Renal pelvis (tissue), 4 donors: ENCODE data around the gene PINK1. TPM values are rescaled to one million over a fixed set of nuclear protein-coding genes. Genes with fewer than 3 reads are reported as not detected.

ENCODE experiments used
- DNase-seq: peaks from one replicate; pipeline ENCODE4 v3.0.0-alpha.2; 2013
- polyA plus RNA-seq, 3 donors: library from polyadenylated mRNA; unstranded; fragments of 120-200 nt; gene quantifications; one replicate each; pipeline ENCODE4 v1.2.1, GENCODE V29; 2013; ENCODE audit not compliant: insufficient read length in 3 of 3

PINK1 gene
- polyA plus RNA-seq, 3 donors = 64.1 to 82.8 (median 74.6) TPM

DNA sequence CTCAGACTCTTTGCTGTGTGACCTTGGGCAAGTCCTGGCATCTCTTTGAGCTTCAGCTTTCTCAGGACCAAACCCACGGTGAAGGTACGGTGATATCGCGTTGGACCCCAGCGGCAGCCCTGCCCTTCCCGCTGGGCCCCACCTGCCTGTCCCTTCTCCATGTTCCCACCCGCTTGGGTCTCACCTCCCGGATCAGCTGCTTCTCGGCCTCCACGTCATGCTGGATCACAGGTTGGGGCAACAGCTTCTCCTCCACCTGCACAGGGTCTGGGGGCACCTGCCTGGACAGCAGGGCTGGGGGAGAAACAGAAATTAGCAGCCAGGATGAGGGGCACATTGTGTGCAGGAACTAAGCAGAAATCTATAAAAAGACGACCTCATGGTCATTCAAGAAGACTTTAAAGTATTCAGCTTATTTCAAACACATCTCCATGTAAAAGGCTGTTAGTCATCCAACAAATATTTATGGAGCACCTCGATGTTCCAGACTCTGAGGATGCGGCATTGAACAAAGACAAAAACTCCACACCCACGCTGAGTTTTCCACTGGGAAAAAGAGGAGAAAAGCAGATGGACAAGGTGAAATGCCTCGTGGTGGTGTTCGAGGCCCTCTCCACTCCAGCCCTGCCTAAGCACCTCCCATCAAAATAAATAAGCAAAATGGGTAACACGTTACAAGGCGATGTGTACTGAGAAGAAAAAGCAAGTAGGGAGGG, 65.1 kb downstream of the PINK1 start:
- no peak for DNase-seq

GRCh38 chr1:20699558-20699957, 66.3 kb downstream of the PINK1 start:
- DNase-seq = no peak

DNA sequence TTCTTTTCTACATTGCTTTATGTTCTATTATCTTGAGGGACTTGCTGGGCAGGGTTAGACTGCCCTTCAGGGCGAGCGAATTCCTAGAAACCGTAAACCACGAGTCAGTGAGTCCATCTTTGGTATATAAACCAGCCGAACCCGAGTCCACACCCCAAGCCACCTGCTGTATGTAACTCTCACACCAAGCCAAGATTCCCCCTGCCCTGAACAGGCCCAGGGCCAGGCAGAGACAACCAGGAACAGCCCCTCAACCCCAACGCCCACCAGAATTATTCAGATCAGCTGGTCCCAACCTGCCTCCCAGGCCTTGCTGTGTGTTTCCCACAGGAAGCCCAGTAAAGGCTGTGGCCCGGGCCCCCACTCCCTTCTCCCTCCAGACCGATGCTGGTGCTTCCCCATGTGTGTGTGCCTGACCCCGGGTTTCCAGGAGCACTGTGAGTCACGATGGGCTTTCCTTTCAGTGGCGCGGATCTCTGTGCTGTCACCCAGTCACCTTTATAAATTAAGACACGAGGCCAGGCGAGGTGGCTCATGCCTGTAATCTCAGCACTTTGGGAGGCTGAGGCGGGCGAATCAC, 67.5 kb downstream of the PINK1 start:
- no peak for DNase-seq

Other genes with a start within 250 kb of the PINK1 start
- 10 to 100 TPM; 63.7 to 77.1 (median 70.4) TPM for gene CAMK2N1, start 147.2 kb upstream of the PINK1 start, polyA plus RNA-seq
- 10 to 100 TPM; 33.9 to 41.0 (median 40.2) TPM for gene MUL1, start 125.3 kb upstream of the PINK1 start, polyA plus RNA-seq
- gene FAM43B, start 80.9 kb upstream of the PINK1 start, polyA plus RNA-seq = 1 to 10 TPM; 1.0 to 2.2 (median 1.6) TPM
- gene CDA, start 44.4 kb upstream of the PINK1 start, polyA plus RNA-seq = 1 to 10 TPM; 4.6 to 6.3 (median 6.2) TPM
- 100 to 1,000 TPM; 199 to 225 (median 224) TPM for gene DDOST, start 27.9 kb downstream of the PINK1 start, polyA plus RNA-seq
- 1 to 10 TPM; 3.9 to 4.3 (median 4.0) TPM for gene KIF17, start 84.5 kb downstream of the PINK1 start, polyA plus RNA-seq
- 1 to 10 TPM; 1.0 to 1.7 (median 1.4) TPM for gene SH2D5, start 99.2 kb downstream of the PINK1 start, polyA plus RNA-seq
- 100 to 1,000 TPM; 236 to 390 (median 374) TPM for gene HP1BP3, start 153.8 kb downstream of the PINK1 start, polyA plus RNA-seq